Trophoblast cell (in vitro differentiated cells and primary cell): Measurements from ENCODE around the gene EVC.

Source experiments
- DNase-seq, 2 donors: peaks; one replicate each; pipeline ENCODE4 v3.0.0-alpha.2; 2016
- H2AFZ ChIP-seq: 2 replicates; pipeline ENCODE4 v1.6.1; 2013; ENCODE audit warnings: low read length, moderate library complexity, mild to moderate bottlenecking; ENCODE audit not compliant: insufficient read depth, poor library complexity
- H2AK5ac ChIP-seq: 2 replicates; pipeline ENCODE4 v1.6.1; 2013; ENCODE audit warnings: mild to moderate bottlenecking, low read length
- H2BK120ac ChIP-seq: 2 replicates; pipeline ENCODE4 v1.6.1; 2013; ENCODE audit warnings: low read length, mild to moderate bottlenecking, moderate library complexity; ENCODE audit not compliant: insufficient read depth, poor library complexity
- H2BK12ac ChIP-seq: 2 replicates; pipeline ENCODE4 v1.6.1; 2013; ENCODE audit warnings: mild to moderate bottlenecking, low read length, moderate library complexity
- H2BK5ac ChIP-seq: 2 replicates; pipeline ENCODE4 v1.6.1; 2013; ENCODE audit warnings: low read length, low read depth, moderate library complexity, mild to moderate bottlenecking; ENCODE audit not compliant: poor library complexity
- H3K14ac ChIP-seq: 2 replicates; pipeline ENCODE4 v1.6.1; 2013; ENCODE audit warnings: mild to moderate bottlenecking, low read length
- H3K18ac ChIP-seq: 2 replicates; pipeline ENCODE4 v1.6.1; 2013; ENCODE audit warnings: mild to moderate bottlenecking, low read length
- H3K23ac ChIP-seq: 2 replicates; pipeline ENCODE4 v1.6.1; 2013; ENCODE audit warnings: low read length
- H3K27ac ChIP-seq: 2 replicates; pipeline ENCODE4 v1.5.1; 2013; ENCODE audit warnings: low read depth, mild to moderate bottlenecking, inconsistent platforms, low read length, moderate library complexity
- H3K27me3 ChIP-seq: 2 replicates; pipeline ENCODE4 v1.6.1; 2013; ENCODE audit warnings: inconsistent platforms, mild to moderate bottlenecking, low read length, moderate library complexity; ENCODE audit not compliant: insufficient read depth
- H3K36me3 ChIP-seq, 2 experiments: 1 replicate in 1 of 2; 2 replicates in 1 of 2; pipeline ENCODE4 v1.6.1; 2013; ENCODE audit warnings: low read length in 2 of 2, mild to moderate bottlenecking in 2 of 2, moderate library complexity in 1 of 2; ENCODE audit not compliant: insufficient read depth in 2 of 2, control insufficient read depth in 1 of 2
- H3K4ac ChIP-seq: 2 replicates; pipeline ENCODE4 v1.6.1; 2013; ENCODE audit warnings: low read depth, mild to moderate bottlenecking, low read length, moderate library complexity
- H3K4me1 ChIP-seq, 2 experiments: 1 replicate in 1 of 2; 2 replicates in 1 of 2; pipeline ENCODE4 v1.6.1; 2013; ENCODE audit warnings: low read length in 2 of 2, mild to moderate bottlenecking in 2 of 2, moderate library complexity in 1 of 2; ENCODE audit not compliant: insufficient read depth in 2 of 2, control insufficient read depth in 1 of 2
- H3K4me2 ChIP-seq: 2 replicates; pipeline ENCODE4 v1.6.1; 2013; ENCODE audit warnings: inconsistent platforms, mild to moderate bottlenecking, low read length, moderate library complexity
- H3K4me3 ChIP-seq: 2 replicates; pipeline ENCODE4 v1.5.1; 2013; ENCODE audit warnings: mild to moderate bottlenecking, low read depth, low read length, inconsistent platforms
- H3K79me1 ChIP-seq: one replicate; pipeline ENCODE4 v1.6.1; 2013; ENCODE audit warnings: low read length
- H3K79me2 ChIP-seq: 2 replicates; pipeline ENCODE4 v1.6.1; 2013; ENCODE audit warnings: low read length, mild to moderate bottlenecking; ENCODE audit not compliant: control insufficient read depth, insufficient read depth, poor library complexity
- H3K9ac ChIP-seq: 2 replicates; pipeline ENCODE4 v1.6.1; 2013; ENCODE audit warnings: mild to moderate bottlenecking, low read length
- H3K9me3 ChIP-seq: 2 replicates; pipeline ENCODE4 v1.6.1; 2013; ENCODE audit warnings: low read depth, mild to moderate bottlenecking, control low read depth, inconsistent platforms, low read length; ENCODE audit not compliant: insufficient read depth
- H4K12ac ChIP-seq: 2 replicates; pipeline ENCODE4 v1.6.1; 2013; ENCODE audit warnings: low read depth, mild to moderate bottlenecking, low read length, moderate library complexity
- H4K8ac ChIP-seq: 2 replicates; pipeline ENCODE4 v1.6.1; 2013; ENCODE audit warnings: low read depth, mild to moderate bottlenecking, low read length, moderate library complexity
- H4K91ac ChIP-seq: one replicate; pipeline ENCODE4 v1.6.1; 2013; ENCODE audit warnings: low read depth, mild to moderate bottlenecking, low read length, moderate library complexity
- WGBS: extraction: QIAGEN DNeasy Blood & Tissue Kit; methylation state at CpG from one replicate; pipeline ENCODE4 v1.1.7; 2013; ENCODE audit warnings: missing lambda C conversion rate; ENCODE audit not compliant: insufficient read length, insufficient coverage; ENCODE audit errors: extremely low coverage; 5-methylcytosine and 5-hydroxymethylcytosine counted together

Gene EVC

GRCh38 chr4:5746250-5746649 is 35.2 kb downstream of the EVC start:
- Histone ChIP-seq H3K18ac (no peak overlapping the region), H3K27me3 (no peaks in the 10 kb centered on the region), H2AFZ (no peak overlapping the region), H3K4me3 (no peak overlapping the region), H3K79me1 (no peaks in the 10 kb centered on the region), H3K4me2 (no peak overlapping the region), H4K12ac (no peak overlapping the region), H3K36me3 (peaks cover 13 to 36% of the 10 kb centered on the region in 2 experiments), H4K91ac (no peak overlapping the region), H3K79me2 (no peaks in the 10 kb centered on the region), H4K8ac (no peak overlapping the region), H3K23ac (no peak overlapping the region), H2BK12ac (no peak overlapping the region), H2AK5ac (no peak overlapping the region), H3K9ac (no peak overlapping the region), H3K27ac (no peak overlapping the region), H3K14ac (no peak overlapping the region), H3K9me3 (no peaks in the 10 kb centered on the region), H2BK120ac (no peak overlapping the region), H3K4ac (no peak overlapping the region), H2BK5ac (no peak overlapping the region), H3K4me1 (no peaks in the 10 kb centered on the region)
- WGBS: no CpG with 5 or more reads among the region's 5 CpGs
- no peak for DNase-seq

GRCh38 chr4:5746829-5747737 is 36.1 kb downstream of the EVC start:
- no peak overlapping the region for H3K14ac ChIP-seq
- no peak overlapping the region for H3K18ac ChIP-seq
- no peak overlapping the region for H4K8ac ChIP-seq
- H2BK120ac ChIP-seq: no peak overlapping the region
- no peak overlapping the region for H2AFZ ChIP-seq
- no peaks in the 10 kb centered on the region for H3K79me1 ChIP-seq
- H3K27me3 ChIP-seq: no peaks in the 10 kb centered on the region
- H3K23ac ChIP-seq: no peak overlapping the region
- H4K91ac ChIP-seq: no peak overlapping the region
- no peak overlapping the region for H3K4me3 ChIP-seq
- H2AK5ac ChIP-seq: no peak overlapping the region
- H3K27ac ChIP-seq: no peak overlapping the region
- H3K36me3 ChIP-seq: peaks cover 13 to 35% of the 10 kb centered on the region in 2 experiments
- H3K9ac ChIP-seq: no peak overlapping the region
- H3K79me2 ChIP-seq: no peaks in the 10 kb centered on the region
- H3K4me2 ChIP-seq: no peak overlapping the region
- H3K4ac ChIP-seq: no peak overlapping the region
- peak; percentile 37 to 43 for DNase-seq
- H3K9me3 ChIP-seq: no peaks in the 10 kb centered on the region
- no peak overlapping the region for H4K12ac ChIP-seq
- no peak overlapping the region for H2BK5ac ChIP-seq
- no CpG with 5 or more reads among the region's 12 CpGs for WGBS
- H3K4me1 ChIP-seq: no peaks in the 10 kb centered on the region
- no peak overlapping the region for H2BK12ac ChIP-seq

DNA sequence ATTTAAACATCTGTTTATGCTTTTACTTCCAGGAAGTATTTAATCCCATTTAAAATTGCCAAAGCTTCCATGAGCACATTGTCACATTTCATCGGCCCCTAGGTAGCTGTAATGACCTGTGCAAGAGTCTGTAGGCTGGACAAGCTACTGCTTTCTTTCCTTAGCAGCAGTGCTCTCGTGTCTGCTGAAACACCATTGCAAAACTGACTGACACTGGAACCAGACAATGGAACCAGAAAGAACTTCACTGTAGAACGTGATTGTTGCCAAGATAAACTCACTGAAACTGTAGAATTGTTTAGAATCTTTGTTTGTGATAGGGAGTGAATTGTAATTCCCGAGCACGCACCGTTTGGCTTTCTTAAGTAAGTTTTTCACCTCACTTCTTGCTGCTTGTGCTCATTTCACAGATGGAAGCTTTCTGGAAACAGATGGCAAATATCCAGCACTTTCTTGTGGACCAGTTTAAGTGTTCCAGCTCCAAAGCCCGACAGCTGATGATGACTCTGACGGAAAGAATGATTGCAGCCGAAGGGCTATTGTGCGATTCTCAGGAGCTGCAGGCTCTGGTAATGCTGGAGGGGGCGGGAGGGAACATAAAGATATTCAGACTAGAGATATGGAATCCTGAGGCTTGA is 36.9 kb downstream of the EVC start:
- DNase-seq: peak; percentile 72 to 75
- peaks cover 16 to 28% of the 10 kb centered on the region in 2 experiments for H3K36me3 ChIP-seq
- H3K23ac ChIP-seq: no peak overlapping the region
- no peak overlapping the region for H3K4me2 ChIP-seq
- H3K4me3 ChIP-seq: no peak overlapping the region
- H3K79me1 ChIP-seq: no peaks in the 10 kb centered on the region
- no peak overlapping the region for H3K14ac ChIP-seq
- no peak overlapping the region for H4K8ac ChIP-seq
- H3K9ac ChIP-seq: no peak overlapping the region
- no peaks in the 10 kb centered on the region for H3K4me1 ChIP-seq
- no peak overlapping the region for H2BK12ac ChIP-seq
- H2AK5ac ChIP-seq: no peak overlapping the region
- H2BK120ac ChIP-seq: no peak overlapping the region
- H3K18ac ChIP-seq: no peak overlapping the region
- no peak overlapping the region for H2AFZ ChIP-seq
- no peaks in the 10 kb centered on the region for H3K9me3 ChIP-seq
- no peak overlapping the region for H2BK5ac ChIP-seq
- H3K27ac ChIP-seq: no peak overlapping the region
- H4K12ac ChIP-seq: no peak overlapping the region
- no peaks in the 10 kb centered on the region for H3K27me3 ChIP-seq
- H4K91ac ChIP-seq: no peak overlapping the region
- H3K4ac ChIP-seq: no peak overlapping the region
- H3K79me2 ChIP-seq: no peaks in the 10 kb centered on the region
- WGBS: no CpG with 5 or more reads among the region's 11 CpGs

- Histone ChIP-seq H2BK120ac (no peak overlapping the region), H3K27ac (no peak overlapping the region), H3K9ac (no peak overlapping the region), H3K36me3 (peaks cover 29 to 31% of the 10 kb centered on the region in 2 experiments), H3K14ac (no peak overlapping the region), H2BK5ac (no peak overlapping the region), H2AFZ (no peak overlapping the region), H3K79me2 (no peaks in the 10 kb centered on the region), H3K27me3 (no peaks in the 10 kb centered on the region), H3K9me3 (no peaks in the 10 kb centered on the region), H3K4me2 (no peak overlapping the region), H4K91ac (no peak overlapping the region), H2AK5ac (no peak overlapping the region), H3K18ac (no peak overlapping the region), H4K8ac (no peak overlapping the region), H3K79me1 (no peaks in the 10 kb centered on the region), H3K4me3 (no peak overlapping the region), H3K4ac (no peak overlapping the region), H2BK12ac (no peak overlapping the region), H3K4me1 (no peaks in the 10 kb centered on the region), H3K23ac (no peak overlapping the region), H4K12ac (no peak overlapping the region)
- WGBS: no CpG with 5 or more reads among the region's 9 CpGs
- DNase-seq: no peak
Observed at GRCh38 chr4:5749568-5749967, 38.6 kb downstream of the EVC start.
